BLaER1 (cell line): ENCODE measurements around the gene FOXR1.

Source experiments
- H3K27ac ChIP-seq: shearing (Covaris generic); formaldehyde crosslinking; 2 replicates; pipeline ENCODE4 v1.8.1; 2022
- H3K27me3 ChIP-seq: shearing (Covaris generic); formaldehyde crosslinking; 2 replicates; pipeline ENCODE4 v1.8.1; 2022
- H3K36me3 ChIP-seq: shearing (Covaris generic); formaldehyde crosslinking; 2 replicates; pipeline ENCODE4 v1.8.1; 2022
- H3K4me1 ChIP-seq: shearing (Covaris generic); formaldehyde crosslinking; 2 replicates; pipeline ENCODE4 v1.8.1; 2022
- H3K4me2 ChIP-seq: shearing (Covaris generic); formaldehyde crosslinking; 2 replicates; pipeline ENCODE4 v1.8.1; 2022
- H3K4me3 ChIP-seq: shearing (Covaris generic); formaldehyde crosslinking; 2 replicates; pipeline ENCODE4 v1.8.1; 2022
- H3K9ac ChIP-seq: shearing (Covaris generic); formaldehyde crosslinking; 2 replicates; pipeline ENCODE4 v1.8.1; 2022
- H3K9me3 ChIP-seq: shearing (Covaris generic); formaldehyde crosslinking; 2 replicates; pipeline ENCODE4 v1.8.1; 2022
- H4K20me1 ChIP-seq: shearing (Covaris generic); formaldehyde crosslinking; 2 replicates; pipeline ENCODE4 v1.8.1; 2022
- Cebpa-rat ChIP-seq: shearing (Covaris generic); IDR thresholded peaks from 2 replicates; pipeline ENCODE4 v1.8.1; 2022

The FOXR1 gene, protein sequence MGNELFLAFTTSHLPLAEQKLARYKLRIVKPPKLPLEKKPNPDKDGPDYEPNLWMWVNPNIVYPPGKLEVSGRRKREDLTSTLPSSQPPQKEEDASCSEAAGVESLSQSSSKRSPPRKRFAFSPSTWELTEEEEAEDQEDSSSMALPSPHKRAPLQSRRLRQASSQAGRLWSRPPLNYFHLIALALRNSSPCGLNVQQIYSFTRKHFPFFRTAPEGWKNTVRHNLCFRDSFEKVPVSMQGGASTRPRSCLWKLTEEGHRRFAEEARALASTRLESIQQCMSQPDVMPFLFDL

DNA sequence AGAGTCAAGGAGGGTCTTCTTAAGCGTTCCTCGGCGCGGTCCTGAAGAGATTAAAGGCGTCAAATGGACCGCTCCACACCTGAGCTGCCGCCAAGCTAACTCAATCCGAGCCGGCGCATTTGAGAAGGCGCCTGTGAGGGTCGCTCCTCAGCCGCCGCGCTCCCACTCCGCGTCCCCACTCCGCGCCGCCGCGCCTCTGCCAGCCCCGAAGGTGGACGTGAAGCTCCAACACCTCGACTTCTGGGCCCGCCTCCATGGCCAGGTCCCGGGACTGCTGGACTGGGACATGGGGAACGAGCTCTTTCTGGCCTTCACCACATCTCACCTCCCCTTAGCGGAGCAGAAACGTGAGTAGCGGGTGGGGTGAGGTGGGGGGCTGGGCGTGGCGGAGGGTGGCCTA lies at the start of gene FOXR1:
TSS of gene FOXR1 (plus strand) at position 116 of the 400 bp plus-strand sequence. CDS start at position 287, 171 bp downstream.
- no peak within 1 kb of the TSS for H3K4me2 ChIP-seq
- no peaks in the 10 kb centered on the region for H3K4me1 ChIP-seq
- no peak within 1 kb of the TSS for H3K4me3 ChIP-seq
- peaks cover 5% of the 10 kb centered on the region for H3K9me3 ChIP-seq
- no peak within 1 kb of the TSS for H3K9ac ChIP-seq
- H4K20me1 ChIP-seq, result no peaks in the 10 kb centered on the region
- no peak within 1 kb of the TSS for H3K27ac ChIP-seq
- H3K36me3 ChIP-seq, result no peaks in the 10 kb centered on the region
- no peaks in the 10 kb centered on the region for H3K27me3 ChIP-seq
- no peak for TF ChIP-seq Cebpa-rat

DNA sequence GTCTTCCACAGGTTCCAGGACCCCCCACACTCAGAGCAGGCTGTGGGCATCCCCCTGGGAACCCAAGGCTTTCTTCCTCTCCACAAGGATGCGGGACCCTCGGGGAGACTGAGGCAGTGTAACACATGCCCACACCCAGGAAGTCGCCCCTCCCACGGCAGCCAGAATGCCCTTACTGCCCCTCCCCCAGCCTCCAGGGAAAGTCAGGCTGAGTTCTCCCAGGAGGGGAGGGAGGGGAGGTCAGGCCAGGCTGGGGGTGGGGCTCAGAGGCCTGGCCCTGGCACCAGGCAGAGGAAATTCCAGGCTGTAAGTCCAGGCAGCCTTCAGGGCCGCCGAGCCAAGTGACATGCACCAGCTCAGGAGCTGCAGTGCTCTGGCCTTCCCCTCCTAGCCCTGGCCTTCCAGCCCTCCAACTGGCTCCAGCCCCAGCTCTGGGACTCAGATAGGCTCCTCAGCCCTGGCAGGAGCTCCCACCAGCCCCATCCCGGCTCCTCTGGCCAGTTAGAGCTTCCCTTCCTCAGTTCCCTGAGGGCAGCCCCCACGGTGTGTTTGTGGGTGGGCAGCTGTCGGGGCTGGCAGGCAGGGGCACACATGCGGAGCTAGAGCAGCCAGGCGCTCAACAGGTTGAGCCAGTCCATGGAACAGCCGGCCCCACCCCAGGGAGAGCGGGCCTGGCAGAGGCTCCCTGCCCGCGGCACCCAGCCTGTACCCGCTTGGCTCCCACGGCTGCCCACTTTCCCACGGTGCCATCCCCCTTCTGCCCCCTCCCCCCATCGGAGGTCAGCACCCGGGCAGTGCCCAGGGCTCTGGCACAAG lies 49.4 kb upstream of the FOXR1 start:
- Histone ChIP-seq H3K4me3 (peak overlapping the region; percentile 99), H3K27me3 (no peaks in the 10 kb centered on the region), H3K9ac (peak overlapping the region; percentile 95), H3K36me3 (no peaks in the 10 kb centered on the region), H3K27ac (peak overlapping the region; percentile 90), H3K9me3 (no peaks in the 10 kb centered on the region), H4K20me1 (peaks cover 62% of the 10 kb centered on the region), H3K4me2 (peak overlapping the region; percentile 99), H3K4me1 (peaks cover 84% of the 10 kb centered on the region)
- TF ChIP-seq Cebpa-rat, result no peak

DNA sequence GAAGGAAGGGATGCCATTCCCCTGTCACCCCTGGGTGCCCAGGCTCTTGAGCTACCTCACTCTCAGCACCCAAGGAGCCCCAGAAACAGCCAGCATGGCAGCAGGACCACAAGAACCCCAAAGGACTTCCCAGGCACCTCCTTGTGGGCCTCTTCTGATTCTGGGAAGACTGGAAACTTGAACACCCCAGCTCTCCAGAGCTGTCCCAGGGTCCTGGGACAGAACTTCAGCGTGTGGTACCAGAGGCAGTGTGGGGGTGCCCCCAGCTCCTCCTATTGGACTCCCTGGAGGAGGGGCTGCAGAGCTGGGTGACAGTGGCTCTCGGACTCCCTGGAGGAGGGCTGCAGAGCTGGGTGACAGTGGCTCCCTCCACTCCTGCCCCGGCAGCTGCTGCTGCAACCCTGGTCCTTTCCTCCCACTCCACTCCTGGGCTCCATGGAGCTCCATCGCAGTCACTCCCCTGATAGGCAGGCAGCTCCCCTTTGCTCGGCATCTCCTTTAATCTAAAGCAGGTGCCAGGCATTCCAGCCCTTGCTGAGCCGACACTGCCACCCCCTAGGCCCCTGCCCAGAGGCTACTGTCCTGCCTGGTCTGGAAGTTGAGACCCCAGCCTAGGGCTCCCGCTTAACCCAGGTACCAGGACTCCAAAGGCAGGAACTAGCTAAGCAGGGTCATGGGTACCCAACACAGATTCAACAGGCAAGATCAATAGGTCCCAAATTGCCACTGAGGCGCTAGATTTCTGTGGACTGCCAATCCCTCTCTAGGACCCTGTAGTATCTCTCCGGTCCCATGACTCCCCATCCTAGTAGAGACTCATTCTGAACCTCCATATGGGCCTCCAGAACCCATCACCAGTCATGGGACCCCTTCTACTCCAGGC lies 48.6 kb upstream of the FOXR1 start:
- no peaks in the 10 kb centered on the region for H3K36me3 ChIP-seq
- peak overlapping the region; percentile 90 for H3K27ac ChIP-seq
- H4K20me1 ChIP-seq, result peaks cover 62% of the 10 kb centered on the region
- peak overlapping the region; percentile 95 for H3K9ac ChIP-seq
- no peak for TF ChIP-seq Cebpa-rat
- H3K27me3 ChIP-seq, result no peaks in the 10 kb centered on the region
- H3K4me3 ChIP-seq, result peak overlapping the region; percentile 99
- H3K4me2 ChIP-seq, result peak overlapping the region; percentile 99
- H3K4me1 ChIP-seq, result peaks cover 84% of the 10 kb centered on the region
- no peaks in the 10 kb centered on the region for H3K9me3 ChIP-seq

DNA sequence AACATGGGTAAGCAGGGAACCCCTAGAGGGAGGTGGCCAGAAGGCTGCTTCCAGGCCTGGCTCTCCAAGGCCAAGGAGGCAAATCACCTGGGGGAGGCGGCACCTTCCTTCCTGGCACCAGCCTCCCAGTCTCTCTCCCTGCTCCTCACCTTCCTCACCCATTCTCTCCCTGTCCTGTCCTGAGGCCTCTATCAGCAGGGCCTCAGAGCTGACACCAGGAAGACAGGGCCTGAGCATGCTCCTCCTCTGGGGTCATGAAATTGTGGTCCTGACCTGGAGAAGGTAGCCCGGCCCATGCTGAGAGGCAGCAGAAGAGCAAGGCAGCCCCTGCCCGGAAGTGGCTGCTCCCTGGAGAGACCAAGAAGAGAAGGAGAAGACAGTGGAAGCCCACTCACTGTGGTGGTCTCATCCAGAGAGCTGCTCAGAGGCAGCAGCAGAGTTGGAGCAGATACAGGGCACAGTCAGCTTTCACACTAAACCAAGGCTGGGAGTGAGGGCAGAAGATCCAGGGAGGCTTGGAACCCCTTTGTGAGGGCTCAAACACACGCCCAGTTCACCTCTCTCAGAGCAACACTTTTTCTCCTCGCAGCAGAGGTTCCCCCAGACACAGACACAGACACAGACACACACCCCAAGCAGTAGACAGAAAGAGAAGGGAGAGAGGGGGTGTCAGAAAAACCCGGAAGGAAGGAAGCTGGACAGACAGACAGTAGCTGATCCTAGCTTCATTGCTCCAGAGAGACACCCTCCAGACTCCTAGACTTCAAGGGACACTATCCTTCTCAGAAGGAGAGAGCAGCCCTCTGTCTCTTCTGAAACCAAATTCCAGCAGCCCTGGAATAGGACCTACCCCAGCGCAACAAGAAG lies 47.6 kb upstream of the FOXR1 start:
- no peaks in the 10 kb centered on the region for H3K27me3 ChIP-seq
- H4K20me1 ChIP-seq, result peaks cover 62% of the 10 kb centered on the region
- H3K9ac ChIP-seq, result peak overlapping the region; percentile 95
- H3K9me3 ChIP-seq, result no peaks in the 10 kb centered on the region
- TF ChIP-seq Cebpa-rat, result no peak
- peak overlapping the region; percentile 99 for H3K4me2 ChIP-seq
- H3K4me3 ChIP-seq, result peak overlapping the region; percentile 99
- no peaks in the 10 kb centered on the region for H3K36me3 ChIP-seq
- peaks cover 76% of the 10 kb centered on the region for H3K4me1 ChIP-seq
- H3K27ac ChIP-seq, result peak overlapping the region; percentile 90

DNA sequence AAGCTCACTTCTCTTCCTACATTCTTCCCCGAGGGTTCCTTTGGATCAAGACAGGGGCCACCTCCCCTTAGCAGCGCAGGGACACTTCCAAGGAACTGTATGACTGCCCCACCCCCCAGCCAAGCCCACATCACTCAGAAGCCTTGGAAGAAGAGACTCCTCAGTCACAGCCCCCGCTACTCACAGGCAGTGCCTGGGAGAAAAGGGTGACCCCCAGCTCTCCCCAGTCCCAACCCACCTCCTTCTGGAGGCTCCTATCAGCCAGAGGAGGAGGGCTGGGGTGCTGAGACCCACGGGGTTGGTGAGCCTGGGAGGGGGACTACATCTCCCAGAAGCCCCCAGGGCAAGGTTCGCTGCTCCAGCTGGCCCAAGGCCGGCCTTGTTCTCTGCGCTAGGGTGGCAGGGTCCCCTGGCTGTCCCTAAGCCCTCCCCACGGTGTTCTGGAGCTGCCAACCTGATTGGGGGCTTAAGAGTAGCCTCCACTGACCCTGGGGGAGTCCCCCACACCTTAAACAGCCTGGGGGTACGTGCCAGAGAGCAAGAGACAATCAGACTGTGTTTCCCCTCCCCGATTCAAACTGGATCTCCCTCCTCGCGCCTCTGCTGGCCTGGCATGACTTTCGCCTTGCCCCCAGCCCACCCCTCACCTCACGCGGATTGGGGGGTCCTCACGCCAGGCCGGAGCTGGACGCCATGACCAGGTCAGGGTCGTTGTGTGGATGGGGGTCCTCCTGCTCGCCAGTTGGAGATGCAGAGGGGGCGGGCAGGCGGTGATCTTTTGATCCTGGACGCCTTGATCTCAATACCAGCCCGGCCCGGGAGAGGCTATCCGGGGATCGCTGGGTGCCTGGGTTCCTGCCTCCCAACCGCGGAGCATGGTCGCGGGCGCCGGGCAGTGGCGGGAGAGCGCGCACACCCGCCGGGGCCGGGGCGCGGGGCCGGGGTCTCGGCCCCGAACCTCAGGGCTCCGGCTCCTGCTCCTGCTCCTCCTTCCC lies 46.7 kb upstream of the FOXR1 start:
- H4K20me1 ChIP-seq, result peaks cover 54% of the 10 kb centered on the region
- no peaks in the 10 kb centered on the region for H3K36me3 ChIP-seq
- no peak for TF ChIP-seq Cebpa-rat
- H3K4me1 ChIP-seq, result peaks cover 67% of the 10 kb centered on the region
- H3K27ac ChIP-seq, result peak overlapping the region; percentile 90
- H3K9ac ChIP-seq, result peak overlapping the region; percentile 95
- no peaks in the 10 kb centered on the region for H3K9me3 ChIP-seq
- H3K4me2 ChIP-seq, result peak overlapping the region; percentile 99
- H3K27me3 ChIP-seq, result no peaks in the 10 kb centered on the region
- peak overlapping the region; percentile 99 for H3K4me3 ChIP-seq

DNA sequence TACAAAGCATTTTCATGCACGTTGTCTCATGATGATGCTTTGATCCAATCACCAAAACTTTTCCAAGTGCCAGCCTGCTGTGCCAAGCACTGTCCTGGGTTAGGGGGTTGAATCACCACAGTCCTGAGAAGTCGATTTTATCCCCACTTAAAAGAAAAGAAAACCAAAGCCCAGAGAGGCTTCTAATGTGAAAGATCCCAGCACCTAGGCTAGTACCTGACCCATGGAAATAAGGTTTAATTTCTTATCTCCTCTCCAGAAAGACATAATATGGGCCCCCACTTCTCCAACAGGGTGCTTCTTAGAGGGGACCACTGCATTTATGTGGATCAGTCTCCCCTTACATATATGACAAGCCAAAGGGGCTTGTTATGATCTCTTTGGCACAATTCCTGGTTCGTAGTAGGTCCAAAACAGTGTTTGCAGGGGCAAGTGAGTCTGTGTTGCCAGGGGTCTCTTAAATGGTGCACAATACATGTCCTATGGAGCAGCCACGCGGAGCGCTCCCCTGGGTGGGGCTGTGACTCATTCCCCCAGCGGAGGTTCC lies 43.9 kb upstream of the FOXR1 start:
- H3K9me3 ChIP-seq, result no peaks in the 10 kb centered on the region
- no peaks in the 10 kb centered on the region for H3K36me3 ChIP-seq
- H3K4me3 ChIP-seq, result peak overlapping the region; percentile 84
- peaks cover 26% of the 10 kb centered on the region for H4K20me1 ChIP-seq
- TF ChIP-seq Cebpa-rat, result no peak
- peaks cover 61% of the 10 kb centered on the region for H3K4me1 ChIP-seq
- peak overlapping the region; percentile 99 for H3K4me2 ChIP-seq
- no peak overlapping the region for H3K9ac ChIP-seq
- H3K27me3 ChIP-seq, result no peaks in the 10 kb centered on the region
- H3K27ac ChIP-seq, result peak overlapping the region; percentile 36; the same call in 1 of the 2 replicates

DNA sequence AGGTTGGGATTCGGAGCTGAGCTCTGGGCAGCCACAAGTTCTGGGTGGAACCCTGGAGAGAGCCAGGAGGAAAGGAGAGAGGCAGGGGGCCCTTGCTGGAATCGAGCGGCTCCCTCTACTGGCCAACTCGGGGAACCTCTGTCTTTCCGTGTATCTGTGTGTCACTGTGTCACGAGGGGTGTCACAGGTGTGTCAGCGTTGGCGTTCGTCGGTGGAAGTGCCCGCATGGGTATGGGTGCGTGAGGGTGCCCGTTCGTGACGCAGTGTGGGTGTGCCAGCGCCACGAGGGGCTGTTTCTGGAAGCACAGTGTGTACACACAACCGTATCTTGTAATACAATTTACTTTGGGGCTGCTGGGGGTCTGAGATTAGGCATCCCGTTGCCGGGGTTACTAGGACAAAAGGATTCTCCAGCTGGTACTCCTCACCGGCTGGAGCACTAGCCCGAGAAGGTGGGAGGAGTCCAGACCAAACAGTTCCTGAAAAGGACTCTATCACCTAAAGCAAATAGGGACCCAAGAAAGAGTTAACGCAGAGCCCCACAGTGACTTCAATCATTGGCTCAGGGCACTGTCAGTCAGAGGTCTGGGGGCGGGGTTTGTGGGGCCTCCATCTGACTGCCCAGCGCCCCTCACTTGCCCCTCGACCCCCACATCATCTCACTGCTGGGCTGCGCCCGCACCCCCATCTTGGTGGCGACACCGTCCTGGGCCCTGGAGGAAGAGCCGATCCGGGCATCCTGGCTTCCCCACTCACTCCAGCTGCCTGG lies 43.3 kb upstream of the FOXR1 start:
- Histone ChIP-seq H3K27ac (peak overlapping the region; percentile 79), H3K4me3 (peak overlapping the region; percentile 84), H3K9ac (peak overlapping the region; percentile 79), H3K4me2 (peak overlapping the region; percentile 99), H3K27me3 (no peaks in the 10 kb centered on the region), H3K36me3 (no peaks in the 10 kb centered on the region), H3K9me3 (no peaks in the 10 kb centered on the region), H3K4me1 (peaks cover 61% of the 10 kb centered on the region), H4K20me1 (peaks cover 20% of the 10 kb centered on the region)
- TF ChIP-seq Cebpa-rat, result no peak
